ENCODE measurements around the gene UBE2I.

- TF ChIP-seq EZH2 (IDR thresholded peaks at IDR 0.05; ENCODE audit: low read length, missing control alignments) = no peak
- TF ChIP-seq, protein P1, sequence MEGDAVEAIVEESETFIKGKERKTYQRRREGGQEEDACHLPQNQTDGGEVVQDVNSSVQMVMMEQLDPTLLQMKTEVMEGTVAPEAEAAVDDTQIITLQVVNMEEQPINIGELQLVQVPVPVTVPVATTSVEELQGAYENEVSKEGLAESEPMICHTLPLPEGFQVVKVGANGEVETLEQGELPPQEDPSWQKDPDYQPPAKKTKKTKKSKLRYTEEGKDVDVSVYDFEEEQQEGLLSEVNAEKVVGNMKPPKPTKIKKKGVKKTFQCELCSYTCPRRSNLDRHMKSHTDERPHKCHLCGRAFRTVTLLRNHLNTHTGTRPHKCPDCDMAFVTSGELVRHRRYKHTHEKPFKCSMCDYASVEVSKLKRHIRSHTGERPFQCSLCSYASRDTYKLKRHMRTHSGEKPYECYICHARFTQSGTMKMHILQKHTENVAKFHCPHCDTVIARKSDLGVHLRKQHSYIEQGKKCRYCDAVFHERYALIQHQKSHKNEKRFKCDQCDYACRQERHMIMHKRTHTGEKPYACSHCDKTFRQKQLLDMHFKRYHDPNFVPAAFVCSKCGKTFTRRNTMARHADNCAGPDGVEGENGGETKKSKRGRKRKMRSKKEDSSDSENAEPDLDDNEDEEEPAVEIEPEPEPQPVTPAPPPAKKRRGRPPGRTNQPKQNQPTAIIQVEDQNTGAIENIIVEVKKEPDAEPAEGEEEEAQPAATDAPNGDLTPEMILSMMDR (conservative IDR thresholded peaks at IDR 0.05 in 1 of 2, IDR thresholded peaks at IDR 0.05 in 1 of 2; ENCODE audit: low read depth in 1 of 2, low read length in 2 of 2) = no peak
Measured at GRCh38 chr16:1364510-1364909, 55.1 kb downstream of the UBE2I start.

Measured in fibroblast of lung (primary cell).